HEK293T (cell line): Measurements from ENCODE around the gene DDX20.

ENCODE experiments used
- ARNT ChIP-seq: fragments of 450-650 bp; IDR thresholded peaks from 2 replicates; pipeline ENCODE4 v1.6.1; 2017; ENCODE audit warnings: mild to moderate bottlenecking
- FOXA1 ChIP-seq: fragments of 450-650 bp; IDR thresholded peaks from 2 replicates; pipeline ENCODE4 v1.6.1; 2016; ENCODE audit warnings: mild to moderate bottlenecking
- FOXM1 ChIP-seq: fragments of 450-650 bp; IDR thresholded peaks from 2 replicates; pipeline ENCODE4 v1.6.1; 2017; ENCODE audit warnings: mild to moderate bottlenecking, borderline replicate concordance
- HDGF ChIP-seq: fragments of 450-650 bp; IDR thresholded peaks from 2 replicates; pipeline ENCODE4 v1.6.1; 2017; ENCODE audit warnings: antibody characterized with exemption, borderline replicate concordance
- L3MBTL2 ChIP-seq: fragments of 450-650 bp; conservative IDR thresholded peaks from 2 replicates; pipeline ENCODE4 v1.6.1; 2016; ENCODE audit warnings: mild to moderate bottlenecking
- SP1 ChIP-seq: fragments of 450-650 bp; IDR thresholded peaks from 2 replicates; pipeline ENCODE4 v1.6.1; 2017
- TF ChIP-seq, protein P1 (sequence below): fragments of 450-650 bp; IDR thresholded peaks from 2 replicates; pipeline ENCODE4 v1.6.1; 2016

- TF ChIP-seq, protein P1, sequence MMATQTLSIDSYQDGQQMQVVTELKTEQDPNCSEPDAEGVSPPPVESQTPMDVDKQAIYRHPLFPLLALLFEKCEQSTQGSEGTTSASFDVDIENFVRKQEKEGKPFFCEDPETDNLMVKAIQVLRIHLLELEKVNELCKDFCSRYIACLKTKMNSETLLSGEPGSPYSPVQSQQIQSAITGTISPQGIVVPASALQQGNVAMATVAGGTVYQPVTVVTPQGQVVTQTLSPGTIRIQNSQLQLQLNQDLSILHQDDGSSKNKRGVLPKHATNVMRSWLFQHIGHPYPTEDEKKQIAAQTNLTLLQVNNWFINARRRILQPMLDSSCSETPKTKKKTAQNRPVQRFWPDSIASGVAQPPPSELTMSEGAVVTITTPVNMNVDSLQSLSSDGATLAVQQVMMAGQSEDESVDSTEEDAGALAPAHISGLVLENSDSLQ = no peak
- no peak for TF ChIP-seq ARNT
- TF ChIP-seq FOXA1 = no peak
- no peak for TF ChIP-seq FOXM1
- TF ChIP-seq SP1 = no peak
- TF ChIP-seq HDGF = no peak
- no peak for TF ChIP-seq L3MBTL2
Observed at GRCh38 chr1:111707906-111708305, 47.8 kb upstream of the DDX20 start.
